Progenitor cell of endocrine pancreas (in vitro differentiated cells): ENCODE data around the gene BCAS3. TPM values are rescaled to one million over a fixed set of nuclear protein-coding genes. Genes with fewer than 3 reads are reported as not detected.
"Not testable (repeated sequence)": the region's sequence is repeated elsewhere in the genome, so short reads cannot be mapped to it uniquely, and the experiment has no call there.

Experiments
- DNase-seq: peaks from one replicate; pipeline ENCODE4 v3.0.0; 2021; ENCODE audit warnings: low spot score; ENCODE audit not compliant: unreplicated experiment
- H3K27ac Mint-ChIP-seq: 2 replicates; pipeline ENCODE4 v1.8.0; 2021; ENCODE audit warnings: mild to moderate bottlenecking, moderate library complexity, mixed read lengths
- H3K27me3 Mint-ChIP-seq: 2 replicates; pipeline ENCODE4 v1.8.0; 2021; ENCODE audit warnings: mixed read lengths
- H3K36me3 Mint-ChIP-seq: 2 replicates; pipeline ENCODE4 v1.8.0; 2022; ENCODE audit warnings: mixed read lengths; ENCODE audit not compliant: insufficient read depth
- H3K4me1 Mint-ChIP-seq: 2 replicates; pipeline ENCODE4 v1.8.0; 2021; ENCODE audit warnings: low read depth, mixed read lengths
- H3K4me3 Mint-ChIP-seq: 2 replicates; pipeline ENCODE4 v1.8.0; 2021; ENCODE audit warnings: low read depth, mild to moderate bottlenecking, moderate library complexity, mixed read lengths
- H3K9me3 Mint-ChIP-seq: 2 replicates; pipeline ENCODE4 v1.8.0; 2021; ENCODE audit warnings: low read depth, mixed read lengths
- total RNA-seq: library from RNA; stranded (reverse); gene quantifications from 2 replicates; pipeline ENCODE4 v1.2.1, GENCODE V29; 2021
- TF ChIP-seq, protein P1 (sequence below): fragments of 200-600 bp; sonication (generic); IDR thresholded peaks from one replicate; pipeline ENCODE4 v1.5.0; 2021; ENCODE audit warnings: antibody characterized with exemption, mild to moderate bottlenecking; ENCODE audit not compliant: unreplicated experiment

Gene BCAS3
- total RNA-seq, 1 donor from 2014 or later, result 36.1 TPM

DNA sequence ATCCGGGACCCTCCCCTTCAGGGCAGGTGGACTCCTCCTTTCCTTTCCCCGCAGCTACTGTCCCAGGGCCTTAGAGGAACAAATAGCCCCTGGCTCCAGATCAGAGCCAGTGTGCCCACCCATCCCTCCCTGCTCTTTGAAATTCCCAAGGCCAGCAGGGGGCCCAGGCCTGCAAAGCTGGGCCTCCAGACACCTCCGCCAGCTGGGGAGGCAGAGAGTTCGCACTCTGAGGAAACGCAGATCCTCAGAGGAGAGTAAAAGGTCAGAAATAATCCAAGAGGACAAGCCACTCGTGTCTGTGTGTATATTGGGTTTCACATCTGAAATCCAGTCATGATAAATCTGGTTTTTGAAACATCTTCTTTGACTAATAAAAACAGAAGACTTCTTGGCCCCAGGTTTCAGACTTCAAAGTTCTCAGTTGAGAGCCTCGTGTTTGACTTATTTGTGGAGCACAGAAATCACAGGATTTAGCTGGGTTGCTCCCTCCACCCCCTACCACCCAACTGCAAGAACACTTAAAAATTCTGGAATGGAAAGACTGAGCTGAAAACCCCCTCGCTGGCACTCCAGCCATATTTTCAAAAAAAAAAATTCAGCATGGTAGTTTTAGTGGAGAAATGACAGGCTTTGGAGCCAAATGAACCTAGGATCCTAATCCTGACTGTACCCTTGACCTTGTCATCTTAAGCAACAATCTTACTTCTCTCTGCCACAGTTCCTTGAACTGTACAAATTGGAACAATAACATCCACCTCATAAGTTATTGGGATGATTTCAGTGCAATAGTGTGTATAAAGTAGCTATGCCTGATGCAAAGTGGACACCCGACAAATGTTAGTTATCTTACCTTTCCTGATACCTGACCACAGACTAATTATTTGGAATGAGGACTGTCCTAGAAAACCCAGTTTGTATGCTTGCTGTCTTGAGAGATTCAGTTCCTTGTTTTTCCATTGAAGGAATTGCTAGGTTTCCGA lies 677.5 kb downstream of the BCAS3 start:
- Mint-ChIP-seq H3K27me3 (peaks cover 6% of the 10 kb centered on the region), H3K36me3 (no peaks in the 10 kb centered on the region), H3K4me1 (peaks cover 8% of the 10 kb centered on the region), H3K4me3 (no peak overlapping the region), H3K9me3 (no peaks in the 10 kb centered on the region), H3K27ac (no peak overlapping the region)
- TF ChIP-seq, protein P1, sequence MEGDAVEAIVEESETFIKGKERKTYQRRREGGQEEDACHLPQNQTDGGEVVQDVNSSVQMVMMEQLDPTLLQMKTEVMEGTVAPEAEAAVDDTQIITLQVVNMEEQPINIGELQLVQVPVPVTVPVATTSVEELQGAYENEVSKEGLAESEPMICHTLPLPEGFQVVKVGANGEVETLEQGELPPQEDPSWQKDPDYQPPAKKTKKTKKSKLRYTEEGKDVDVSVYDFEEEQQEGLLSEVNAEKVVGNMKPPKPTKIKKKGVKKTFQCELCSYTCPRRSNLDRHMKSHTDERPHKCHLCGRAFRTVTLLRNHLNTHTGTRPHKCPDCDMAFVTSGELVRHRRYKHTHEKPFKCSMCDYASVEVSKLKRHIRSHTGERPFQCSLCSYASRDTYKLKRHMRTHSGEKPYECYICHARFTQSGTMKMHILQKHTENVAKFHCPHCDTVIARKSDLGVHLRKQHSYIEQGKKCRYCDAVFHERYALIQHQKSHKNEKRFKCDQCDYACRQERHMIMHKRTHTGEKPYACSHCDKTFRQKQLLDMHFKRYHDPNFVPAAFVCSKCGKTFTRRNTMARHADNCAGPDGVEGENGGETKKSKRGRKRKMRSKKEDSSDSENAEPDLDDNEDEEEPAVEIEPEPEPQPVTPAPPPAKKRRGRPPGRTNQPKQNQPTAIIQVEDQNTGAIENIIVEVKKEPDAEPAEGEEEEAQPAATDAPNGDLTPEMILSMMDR, result peak; percentile 12
- no peak for DNase-seq

DNA sequence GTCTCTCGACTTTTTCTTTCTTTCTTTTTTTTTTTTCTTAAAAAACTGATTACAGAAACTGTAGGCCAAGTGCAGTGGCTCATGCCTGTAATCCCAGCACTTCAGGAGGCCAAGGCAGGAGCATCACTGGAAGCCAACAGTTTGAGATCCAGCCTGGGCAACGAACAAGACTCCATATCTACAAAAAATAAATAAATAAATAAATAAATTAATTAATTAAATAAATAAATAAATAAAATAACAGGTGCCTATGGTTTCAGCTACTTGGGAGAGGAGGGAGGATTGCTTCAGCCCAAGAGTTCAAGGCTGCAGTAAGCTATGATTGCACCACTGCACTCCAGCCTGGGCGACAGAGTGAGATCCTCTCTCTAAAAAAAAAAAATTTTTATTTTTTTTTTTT lies 679.4 kb downstream of the BCAS3 start:
- DNase-seq, H3K27me3 Mint-ChIP-seq, H3K4me3 Mint-ChIP-seq, H3K27ac Mint-ChIP-seq, H3K36me3 Mint-ChIP-seq, H3K9me3 Mint-ChIP-seq, H3K4me1 Mint-ChIP-seq: not testable (repeated sequence)

DNA sequence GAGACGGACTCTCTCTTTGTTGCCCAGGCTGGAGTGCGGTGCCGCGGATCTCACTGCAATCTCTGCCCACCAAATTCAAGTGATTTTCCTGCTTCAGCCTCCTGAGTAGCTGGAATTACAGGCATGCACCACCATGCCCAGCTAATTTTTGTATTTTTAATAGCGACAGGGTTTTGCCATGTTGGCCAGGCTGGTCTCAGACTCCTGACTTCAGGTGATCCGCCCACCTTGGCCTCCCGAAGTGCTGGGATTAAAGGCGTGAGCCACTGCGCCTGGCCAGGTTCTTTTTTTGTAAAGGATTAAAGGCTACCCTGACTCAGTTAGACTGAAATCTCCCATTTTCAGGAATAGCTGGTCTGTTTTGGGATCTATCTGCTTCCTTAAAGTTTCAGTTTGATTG lies 681.9 kb downstream of the BCAS3 start:
- H3K36me3 Mint-ChIP-seq, H3K27ac Mint-ChIP-seq, DNase-seq, H3K4me1 Mint-ChIP-seq, H3K4me3 Mint-ChIP-seq, H3K9me3 Mint-ChIP-seq: not testable (repeated sequence)
- peaks cover 17% of the 10 kb centered on the region for H3K27me3 Mint-ChIP-seq

DNA sequence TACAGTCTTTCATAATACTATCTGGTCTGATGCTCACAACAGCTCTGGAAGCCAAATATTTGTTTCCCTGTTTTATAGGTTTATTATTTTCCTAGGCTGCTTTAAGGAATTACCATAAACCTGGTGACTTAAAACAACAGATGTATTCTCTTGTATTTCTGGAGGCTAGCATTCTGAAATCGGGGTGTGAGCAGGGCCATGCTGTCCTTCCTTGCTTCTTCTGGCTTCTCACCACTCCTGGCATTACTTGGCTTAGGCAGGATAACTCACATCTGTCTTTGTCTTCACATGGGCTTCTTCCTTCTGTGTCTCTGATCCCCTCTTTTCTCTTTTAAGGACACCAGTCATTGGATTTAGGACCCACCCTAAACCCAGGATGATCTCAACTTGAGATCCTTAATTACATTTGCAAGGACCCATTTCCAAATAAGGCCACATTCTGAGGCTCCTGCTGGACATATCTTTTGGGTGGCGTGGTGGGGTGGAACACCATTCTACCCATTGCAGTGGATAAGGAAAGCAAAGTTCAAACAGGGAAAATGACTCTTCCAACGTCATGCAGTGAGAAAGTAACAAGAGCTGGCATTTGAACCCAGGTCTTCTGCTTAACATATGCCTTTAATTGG lies 682.8 kb downstream of the BCAS3 start:
- Mint-ChIP-seq H3K27ac (no peak overlapping the region), H3K4me3 (no peak overlapping the region)

DNA sequence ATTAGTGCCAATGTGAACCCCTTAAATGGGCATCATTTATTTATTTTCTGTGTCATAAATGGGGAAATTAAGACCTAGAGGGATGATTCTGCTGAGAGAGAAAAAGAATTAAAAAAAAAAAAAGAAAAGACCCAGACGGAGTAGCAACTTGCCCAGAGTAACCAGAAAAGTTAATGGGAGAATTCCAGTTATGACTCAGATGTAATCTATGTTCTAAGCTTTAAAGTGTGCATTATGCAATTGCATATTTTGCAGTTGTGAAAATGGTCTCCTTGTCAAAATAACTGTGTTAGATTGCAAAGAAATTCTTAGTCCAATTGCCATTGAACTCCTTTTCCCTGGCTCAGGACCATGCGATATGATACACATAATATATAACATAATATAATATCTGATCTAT lies 683.4 kb downstream of the BCAS3 start:
- no peaks in the 10 kb centered on the region for H3K36me3 Mint-ChIP-seq
- no peak overlapping the region for H3K4me3 Mint-ChIP-seq
- peaks cover 14% of the 10 kb centered on the region for H3K4me1 Mint-ChIP-seq
- H3K9me3 Mint-ChIP-seq, result no peaks in the 10 kb centered on the region
- no peak for DNase-seq
- H3K27ac Mint-ChIP-seq, result no peak overlapping the region
- peaks cover 21% of the 10 kb centered on the region for H3K27me3 Mint-ChIP-seq
- TF ChIP-seq, protein P1, result no peak

More for the DNA sequence above, 682.8 kb downstream of the BCAS3 start:
- DNase-seq, result no peak
- TF ChIP-seq, protein P1, result no peak
- Mint-ChIP-seq H3K9me3 (no peaks in the 10 kb centered on the region), H3K4me1 (peaks cover 8% of the 10 kb centered on the region), H3K27me3 (peaks cover 17% of the 10 kb centered on the region), H3K36me3 (no peaks in the 10 kb centered on the region)

DNA sequence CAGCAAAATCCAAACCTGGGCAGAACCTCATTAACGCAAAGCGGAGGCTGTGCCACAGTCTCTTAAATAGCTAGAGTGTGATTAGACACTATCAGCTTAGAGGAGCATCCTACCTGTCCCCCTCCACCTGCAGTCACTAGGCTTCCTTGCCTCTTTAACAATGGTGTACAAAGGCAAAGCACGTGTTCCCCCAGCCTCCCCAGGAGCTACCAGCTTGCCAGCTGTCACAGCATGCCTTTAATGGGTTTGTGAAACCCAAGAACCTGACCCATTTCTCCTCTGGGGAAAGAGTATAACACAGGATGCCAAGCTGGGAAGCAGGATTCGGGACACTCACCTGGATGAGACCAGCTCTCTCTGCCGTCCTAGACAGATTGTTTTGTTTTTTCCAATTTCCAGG lies 684.7 kb downstream of the BCAS3 start:
- Mint-ChIP-seq H3K36me3 (no peaks in the 10 kb centered on the region), H3K4me3 (no peak overlapping the region), H3K4me1 (peaks cover 19% of the 10 kb centered on the region), H3K9me3 (no peaks in the 10 kb centered on the region), H3K27ac (no peak overlapping the region), H3K27me3 (peaks cover 29% of the 10 kb centered on the region)
- DNase-seq, result no peak
- TF ChIP-seq, protein P1, result no peak
